Parathyroid adenoma (tissue), 2 donors: ENCODE measurements around the gene RASGRP1.
"Not testable (repeated sequence)": the region's sequence is repeated elsewhere in the genome, so short reads cannot be mapped to it uniquely, and the experiment has no call there.

Experiments used
- H2AFZ ChIP-seq: fragments of 300-600 bp; sonication (generic); one replicate; pipeline ENCODE4 v1.7.0; 2017; ENCODE audit warnings: antibody characterized with exemption, mild to moderate bottlenecking
- H3K27ac ChIP-seq: fragments of 300-600 bp; sonication (generic); one replicate; pipeline ENCODE4 v1.7.0; 2017
- H3K27me3 ChIP-seq: fragments of 300-600 bp; sonication (generic); one replicate; pipeline ENCODE4 v1.7.0; 2017; ENCODE audit warnings: low read length; ENCODE audit not compliant: control insufficient read depth, insufficient read depth
- H3K36me3 ChIP-seq: fragments of 300-600 bp; sonication (generic); one replicate; pipeline ENCODE4 v1.7.0; 2017; ENCODE audit warnings: low read length; ENCODE audit not compliant: control insufficient read depth, insufficient read depth
- H3K4me1 ChIP-seq: fragments of 300-600 bp; sonication (generic); one replicate; pipeline ENCODE4 v1.7.0; 2017; ENCODE audit warnings: control low read depth
- H3K4me2 ChIP-seq: fragments of 300-600 bp; sonication (generic); one replicate; pipeline ENCODE4 v1.7.0; 2017; ENCODE audit warnings: low read length
- H3K4me3 ChIP-seq: fragments of 300-600 bp; sonication (generic); one replicate; pipeline ENCODE4 v1.7.0; 2017; ENCODE audit warnings: low read depth, low read length
- H3K79me2 ChIP-seq: fragments of 300-600 bp; sonication (generic); one replicate; pipeline ENCODE4 v1.7.0; 2017; ENCODE audit warnings: control low read depth
- H3K9ac ChIP-seq: fragments of 300-600 bp; sonication (generic); one replicate; pipeline ENCODE4 v1.7.0; 2017; ENCODE audit warnings: mild to moderate bottlenecking
- H3K9me3 ChIP-seq: fragments of 300-600 bp; sonication (generic); one replicate; pipeline ENCODE4 v1.7.0; 2017; ENCODE audit warnings: low read length; ENCODE audit not compliant: control insufficient read depth
- TF ChIP-seq, protein P1 (sequence below): fragments of 300-600 bp; sonication (generic); IDR thresholded peaks from one replicate; pipeline ENCODE4 v1.7.0; 2017; ENCODE audit warnings: antibody characterized with exemption, mild to moderate bottlenecking
- donor health status: primary hyperparathyroidism.

The RASGRP1 gene

DNA sequence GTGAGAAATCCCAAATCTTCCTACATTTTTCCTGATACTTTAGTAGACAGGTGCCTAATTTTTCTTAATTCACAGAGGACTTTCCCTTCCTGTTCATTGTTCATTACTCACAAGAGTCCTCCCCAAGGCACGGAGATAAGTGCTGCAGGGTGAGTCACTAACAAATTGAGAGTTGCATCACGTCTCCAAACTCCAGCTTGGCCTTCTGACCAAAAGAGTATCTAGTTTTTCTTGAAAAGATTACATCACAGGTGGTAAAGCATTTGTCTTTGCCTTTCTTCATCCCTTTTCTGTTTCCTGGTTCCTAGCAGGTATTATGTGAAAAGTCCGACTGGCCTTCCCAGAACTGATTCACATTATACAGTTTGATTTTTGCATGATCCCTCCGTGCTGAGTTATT is 24.9 kb upstream of the RASGRP1 start:
- Histone ChIP-seq H2AFZ (no peak overlapping the region), H3K27me3 (no peaks in the 10 kb centered on the region), H3K36me3 (no peaks in the 10 kb centered on the region), H3K79me2 (no peaks in the 10 kb centered on the region), H3K4me2 (no peak overlapping the region), H3K9ac (no peak overlapping the region), H3K27ac (no peak overlapping the region), H3K4me3 (no peak overlapping the region), H3K4me1 (no peaks in the 10 kb centered on the region), H3K9me3 (no peaks in the 10 kb centered on the region)
- TF ChIP-seq, protein P1, sequence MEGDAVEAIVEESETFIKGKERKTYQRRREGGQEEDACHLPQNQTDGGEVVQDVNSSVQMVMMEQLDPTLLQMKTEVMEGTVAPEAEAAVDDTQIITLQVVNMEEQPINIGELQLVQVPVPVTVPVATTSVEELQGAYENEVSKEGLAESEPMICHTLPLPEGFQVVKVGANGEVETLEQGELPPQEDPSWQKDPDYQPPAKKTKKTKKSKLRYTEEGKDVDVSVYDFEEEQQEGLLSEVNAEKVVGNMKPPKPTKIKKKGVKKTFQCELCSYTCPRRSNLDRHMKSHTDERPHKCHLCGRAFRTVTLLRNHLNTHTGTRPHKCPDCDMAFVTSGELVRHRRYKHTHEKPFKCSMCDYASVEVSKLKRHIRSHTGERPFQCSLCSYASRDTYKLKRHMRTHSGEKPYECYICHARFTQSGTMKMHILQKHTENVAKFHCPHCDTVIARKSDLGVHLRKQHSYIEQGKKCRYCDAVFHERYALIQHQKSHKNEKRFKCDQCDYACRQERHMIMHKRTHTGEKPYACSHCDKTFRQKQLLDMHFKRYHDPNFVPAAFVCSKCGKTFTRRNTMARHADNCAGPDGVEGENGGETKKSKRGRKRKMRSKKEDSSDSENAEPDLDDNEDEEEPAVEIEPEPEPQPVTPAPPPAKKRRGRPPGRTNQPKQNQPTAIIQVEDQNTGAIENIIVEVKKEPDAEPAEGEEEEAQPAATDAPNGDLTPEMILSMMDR: no peak

DNA sequence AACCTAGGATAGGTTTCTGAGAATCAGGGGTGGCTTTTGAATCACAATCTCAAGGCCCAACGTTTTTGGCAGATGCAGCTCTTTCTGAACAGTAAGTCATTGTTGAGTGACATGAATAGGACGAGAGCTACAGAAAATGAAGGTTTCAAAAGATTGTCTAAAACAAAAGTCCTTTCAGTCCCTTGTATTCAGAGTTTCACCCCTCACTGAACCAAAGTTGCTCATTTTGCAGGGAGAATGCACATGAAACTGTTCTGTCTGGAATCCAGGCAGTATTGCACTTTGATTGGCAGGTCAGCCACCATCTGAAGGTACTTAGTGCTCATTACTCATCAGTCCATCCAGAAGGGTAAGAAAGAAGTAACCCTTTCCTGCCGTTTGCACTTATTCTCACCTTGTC is 24.1 kb upstream of the RASGRP1 start:
- H3K4me3 ChIP-seq: no peak overlapping the region
- no peak overlapping the region for H2AFZ ChIP-seq
- no peaks in the 10 kb centered on the region for H3K4me1 ChIP-seq
- H3K4me2 ChIP-seq: no peak overlapping the region
- H3K79me2 ChIP-seq: no peaks in the 10 kb centered on the region
- no peak overlapping the region for H3K9ac ChIP-seq
- H3K36me3 ChIP-seq: no peaks in the 10 kb centered on the region
- no peaks in the 10 kb centered on the region for H3K27me3 ChIP-seq
- no peak overlapping the region for H3K27ac ChIP-seq
- no peaks in the 10 kb centered on the region for H3K9me3 ChIP-seq
- TF ChIP-seq, protein P1: no peak

DNA sequence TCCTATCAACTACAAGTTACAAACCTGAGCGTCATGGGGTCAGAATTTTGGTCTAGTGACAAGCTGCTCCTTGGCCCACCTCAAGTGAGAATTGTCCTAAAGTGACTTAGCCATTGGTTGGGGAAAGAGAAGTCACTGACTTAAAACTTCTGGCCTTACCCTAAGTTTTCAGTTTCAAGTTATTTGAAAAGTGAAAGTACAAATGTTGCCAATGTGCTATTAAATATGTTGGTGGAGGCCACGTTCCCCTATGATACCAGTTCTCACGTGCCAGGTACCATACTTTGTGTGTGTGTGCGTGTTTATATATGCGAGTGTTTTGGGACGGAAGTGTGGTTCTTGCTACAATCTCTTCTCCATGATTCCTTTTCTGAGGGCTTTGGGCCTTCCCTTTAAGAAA is 22.6 kb upstream of the RASGRP1 start:
- H2AFZ ChIP-seq: no peak overlapping the region
- TF ChIP-seq, protein P1: no peak
- no peak overlapping the region for H3K4me2 ChIP-seq
- H3K27ac ChIP-seq: no peak overlapping the region
- no peak overlapping the region for H3K9ac ChIP-seq
- no peaks in the 10 kb centered on the region for H3K27me3 ChIP-seq
- H3K4me1 ChIP-seq: no peaks in the 10 kb centered on the region
- no peaks in the 10 kb centered on the region for H3K9me3 ChIP-seq
- H3K79me2 ChIP-seq: no peaks in the 10 kb centered on the region
- H3K36me3 ChIP-seq: no peaks in the 10 kb centered on the region
- no peak overlapping the region for H3K4me3 ChIP-seq

DNA sequence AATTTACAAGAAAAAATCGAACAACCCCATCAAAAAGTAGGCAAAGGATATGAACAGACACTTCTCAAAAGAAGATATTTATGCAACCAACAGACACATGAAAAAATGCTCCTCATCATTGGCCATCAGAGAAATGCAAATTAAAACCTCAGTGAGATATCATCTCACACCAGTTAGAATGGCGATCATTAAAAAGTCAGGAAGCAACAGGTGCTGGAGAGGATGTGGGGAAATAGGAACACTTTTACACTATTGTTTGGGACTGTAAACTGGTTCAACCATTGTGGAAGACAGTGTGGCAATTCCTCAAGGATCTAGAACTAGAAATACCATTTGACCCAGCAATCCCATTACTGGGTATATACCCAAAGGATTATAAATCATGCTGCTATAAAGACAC is 21.4 kb upstream of the RASGRP1 start:
- H3K79me2 ChIP-seq, H2AFZ ChIP-seq, H3K9ac ChIP-seq, H3K4me1 ChIP-seq, H3K9me3 ChIP-seq, H3K36me3 ChIP-seq, H3K4me2 ChIP-seq, H3K27ac ChIP-seq, H3K4me3 ChIP-seq, H3K27me3 ChIP-seq: not testable (repeated sequence)

- no peak overlapping the region for H3K4me3 ChIP-seq
- no peaks in the 10 kb centered on the region for H3K4me1 ChIP-seq
- no peaks in the 10 kb centered on the region for H3K9me3 ChIP-seq
- H3K36me3 ChIP-seq: no peaks in the 10 kb centered on the region
- no peak overlapping the region for H2AFZ ChIP-seq
- H3K27ac ChIP-seq: no peak overlapping the region
- H3K27me3 ChIP-seq: no peaks in the 10 kb centered on the region
- no peaks in the 10 kb centered on the region for H3K79me2 ChIP-seq
- no peak overlapping the region for H3K4me2 ChIP-seq
- TF ChIP-seq, protein P1: no peak
- no peak overlapping the region for H3K9ac ChIP-seq
Measured at GRCh38 chr15:38578626-38579025, 14.0 kb upstream of the RASGRP1 start.
